ENCODE results near the gene CDH12. TPM values are rescaled to one million over a fixed set of nuclear protein-coding genes. Genes with fewer than 3 reads are reported as not detected.

CDH12 gene
- total RNA-seq, 1 donor from 2014 or later = 0.38 TPM

DNA sequence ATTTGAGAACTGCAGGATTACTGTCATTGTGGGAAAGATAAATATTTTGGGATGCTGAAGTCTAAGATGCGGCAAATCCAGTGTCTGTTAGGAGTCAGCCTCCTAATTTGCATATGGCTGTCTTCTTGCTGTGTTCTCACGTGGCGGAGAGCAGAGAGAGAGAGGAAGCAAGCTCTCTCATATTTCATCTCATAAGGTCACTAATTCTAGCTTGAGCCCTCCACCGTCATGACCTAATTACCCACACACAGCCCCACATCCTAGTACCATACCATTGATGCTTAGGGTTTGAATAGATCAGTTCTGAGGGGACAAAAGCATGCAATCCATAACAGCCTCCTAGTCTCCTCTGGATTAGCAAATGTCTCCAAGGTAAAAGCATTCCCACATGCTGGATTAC is 124.5 kb downstream of the CDH12 start:
- H3K4me3 ChIP-seq = no peak overlapping the region
- TF ChIP-seq, protein P1, sequence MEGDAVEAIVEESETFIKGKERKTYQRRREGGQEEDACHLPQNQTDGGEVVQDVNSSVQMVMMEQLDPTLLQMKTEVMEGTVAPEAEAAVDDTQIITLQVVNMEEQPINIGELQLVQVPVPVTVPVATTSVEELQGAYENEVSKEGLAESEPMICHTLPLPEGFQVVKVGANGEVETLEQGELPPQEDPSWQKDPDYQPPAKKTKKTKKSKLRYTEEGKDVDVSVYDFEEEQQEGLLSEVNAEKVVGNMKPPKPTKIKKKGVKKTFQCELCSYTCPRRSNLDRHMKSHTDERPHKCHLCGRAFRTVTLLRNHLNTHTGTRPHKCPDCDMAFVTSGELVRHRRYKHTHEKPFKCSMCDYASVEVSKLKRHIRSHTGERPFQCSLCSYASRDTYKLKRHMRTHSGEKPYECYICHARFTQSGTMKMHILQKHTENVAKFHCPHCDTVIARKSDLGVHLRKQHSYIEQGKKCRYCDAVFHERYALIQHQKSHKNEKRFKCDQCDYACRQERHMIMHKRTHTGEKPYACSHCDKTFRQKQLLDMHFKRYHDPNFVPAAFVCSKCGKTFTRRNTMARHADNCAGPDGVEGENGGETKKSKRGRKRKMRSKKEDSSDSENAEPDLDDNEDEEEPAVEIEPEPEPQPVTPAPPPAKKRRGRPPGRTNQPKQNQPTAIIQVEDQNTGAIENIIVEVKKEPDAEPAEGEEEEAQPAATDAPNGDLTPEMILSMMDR (IDR thresholded peaks at IDR 0.05) = no peak
- H3K27me3 ChIP-seq (ENCODE audit: low read depth) = no peaks in the 10 kb centered on the region
- no peak for ATAC-seq
- intact Hi-C loops (cut with DNase I) = no loop called here
- H3K27ac ChIP-seq = no peak overlapping the region
- H3K9me3 ChIP-seq = peaks cover 6% of the 10 kb centered on the region
- no peaks in the 10 kb centered on the region for H3K36me3 ChIP-seq
- DNase-seq = no peak
- no peaks in the 10 kb centered on the region for H3K4me1 ChIP-seq

- H3K36me3 ChIP-seq = no peaks in the 10 kb centered on the region
- intact Hi-C loops (cut with DNase I) = no loop called here
- DNase-seq (no peak), ATAC-seq (no peak)
- no peaks in the 10 kb centered on the region for H3K4me1 ChIP-seq
- H3K9me3 ChIP-seq = peaks cover 6% of the 10 kb centered on the region
- no peak overlapping the region for H3K4me3 ChIP-seq
- no peaks in the 10 kb centered on the region for H3K27me3 ChIP-seq (ENCODE audit: low read depth)
- H3K27ac ChIP-seq = no peak overlapping the region
- TF ChIP-seq, protein P1 (IDR thresholded peaks at IDR 0.05) = no peak
These were observed 130.7 kb downstream of the CDH12 start for GRCh38 chr5:22722491-22722890.

DNA sequence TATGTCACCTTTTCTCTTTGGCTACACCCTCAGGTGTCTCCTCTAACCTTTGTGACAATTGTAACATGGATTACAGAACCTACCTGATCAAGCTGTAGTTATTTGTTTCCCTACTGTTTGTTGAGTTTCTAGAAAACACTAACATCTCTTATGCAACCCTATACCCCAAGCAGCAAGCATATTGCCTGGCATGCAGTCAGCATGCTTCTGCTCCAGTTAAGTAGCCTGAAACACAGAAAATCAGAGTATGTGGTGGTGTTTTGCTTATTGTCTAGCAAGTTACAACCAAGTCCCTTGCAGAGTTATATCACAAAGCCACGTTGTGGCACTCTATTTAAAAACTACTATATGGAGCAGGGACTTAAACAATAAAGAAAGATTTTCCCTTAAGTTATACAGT is 131.1 kb downstream of the CDH12 start:
- Histone ChIP-seq H3K27me3 (ENCODE audit: low read depth) (no peaks in the 10 kb centered on the region), H3K36me3 (no peaks in the 10 kb centered on the region), H3K9me3 (peaks cover 6% of the 10 kb centered on the region), H3K4me1 (no peaks in the 10 kb centered on the region), H3K4me3 (no peak overlapping the region), H3K27ac (no peak overlapping the region)
- intact Hi-C loops (cut with DNase I) = no loop called here
- DNase-seq = no peak
- no peak for ATAC-seq
- TF ChIP-seq, protein P1 (IDR thresholded peaks at IDR 0.05) = no peak

GRCh38 chr5:22719842-22720241 is 133.3 kb downstream of the CDH12 start:
- ATAC-seq (no peak), DNase-seq (no peak)
- H3K4me3 ChIP-seq = no peak overlapping the region
- H3K27me3 ChIP-seq (ENCODE audit: low read depth) = no peaks in the 10 kb centered on the region
- intact Hi-C loops (cut with DNase I) = no loop called here
- no peaks in the 10 kb centered on the region for H3K36me3 ChIP-seq
- no peaks in the 10 kb centered on the region for H3K4me1 ChIP-seq
- no peaks in the 10 kb centered on the region for H3K9me3 ChIP-seq
- TF ChIP-seq, protein P1 (IDR thresholded peaks at IDR 0.05) = no peak
- no peak overlapping the region for H3K27ac ChIP-seq

DNA sequence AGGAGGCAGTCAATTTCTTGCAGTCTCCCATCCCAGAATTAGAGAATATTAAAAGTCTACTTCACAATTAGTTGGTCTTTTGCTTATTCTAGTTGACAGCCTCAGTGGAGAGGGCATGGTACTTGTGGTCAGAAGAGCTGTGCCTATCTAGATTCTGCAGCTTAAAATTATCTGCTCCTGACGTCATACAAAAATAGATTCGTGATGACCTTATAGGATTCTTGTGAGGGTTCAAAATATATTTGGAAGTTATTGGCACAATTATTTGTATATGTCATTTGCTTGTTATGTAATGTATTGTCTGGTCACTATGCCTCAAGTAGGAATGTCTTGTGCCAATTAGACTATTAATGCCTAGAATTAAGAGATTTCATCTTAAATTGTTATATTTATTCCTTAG is 142.5 kb downstream of the CDH12 start:
- TF ChIP-seq, protein P1 (IDR thresholded peaks at IDR 0.05) = no peak

GRCh38 chr5:22709743-22710142 is 143.4 kb downstream of the CDH12 start:
- TF ChIP-seq, protein P1 (IDR thresholded peaks at IDR 0.05) = no peak
- no peaks in the 10 kb centered on the region for H3K4me1 ChIP-seq
- H3K27me3 ChIP-seq (ENCODE audit: low read depth) = no peaks in the 10 kb centered on the region
- no peak overlapping the region for H3K27ac ChIP-seq
- intact Hi-C loops (cut with DNase I) = no loop called here
- ATAC-seq = no peak
- no peak for DNase-seq
- no peaks in the 10 kb centered on the region for H3K36me3 ChIP-seq
- H3K4me3 ChIP-seq = no peak overlapping the region
- no peaks in the 10 kb centered on the region for H3K9me3 ChIP-seq

More for the DNA sequence above, 142.5 kb downstream of the CDH12 start:
- Histone ChIP-seq H3K9me3 (no peaks in the 10 kb centered on the region), H3K27ac (no peak overlapping the region), H3K36me3 (no peaks in the 10 kb centered on the region), H3K4me1 (no peaks in the 10 kb centered on the region), H3K4me3 (no peak overlapping the region), H3K27me3 (ENCODE audit: low read depth) (no peaks in the 10 kb centered on the region)
- intact Hi-C loops (cut with DNase I) = no loop called here
- no peak for DNase-seq
- no peak for ATAC-seq
